Right lobe of liver (tissue), 6 donors: Measurements from ENCODE around the gene SIN3A. TPM values are rescaled to one million over a fixed set of nuclear protein-coding genes. Genes with fewer than 3 reads are reported as not detected.

Experiments used
- ATAC-seq, 4 donors: fragments of 200-7000 bp; cut with Tn5 transposase; one replicate each; pipeline ENCODE4 v1.9.1; 2020; ENCODE audit warnings: mild to moderate bottlenecking in 4 of 4, moderate library complexity in 4 of 4
- DNase-seq, 3 donors: peaks; one replicate each; pipeline ENCODE4 v3.0.0-alpha.2; 2020
- H3K27ac ChIP-seq, 3 donors: fragments of 200-600 bp; one replicate each; pipeline ENCODE4 v1.8.0; 2022
- H3K27me3 ChIP-seq, 2 donors: fragments of 200-600 bp; one replicate each; pipeline ENCODE4 v1.8.0; 2022
- H3K36me3 ChIP-seq, 4 donors: fragments of 200-600 bp; sonication (generic) in 1 of 4; one replicate each; pipeline versions ENCODE4 v1.5.1 to v1.8.0; 2017 to 2022; ENCODE audit warnings: control low read depth in 1 of 4
- H3K4me1 ChIP-seq, 4 donors: fragments of 200-600 bp; sonication (generic) in 1 of 4; one replicate each; pipeline versions ENCODE4 v1.5.1 to v1.8.0; 2017 to 2022; ENCODE audit warnings: control low read depth in 1 of 4
- H3K4me3 ChIP-seq, 3 donors: fragments of 200-600 bp; one replicate each; pipeline ENCODE4 v1.8.0; 2022
- H3K9me3 ChIP-seq, 4 donors: fragments of 200-600 bp; sonication (generic) in 1 of 4; one replicate each; pipeline versions ENCODE4 v1.5.1 to v1.8.0; 2017 to 2022; ENCODE audit warnings: control low read depth in 1 of 4
- CTCF ChIP-seq, 4 donors: fragments of 200-600 bp in 3 of 4; fragments of 450-650 bp in 1 of 4; IDR thresholded peaks; one replicate each; pipeline versions ENCODE4 v1.5.1 to v1.8.0; 2016 to 2022; ENCODE audit warnings: antibody characterized with exemption in 4 of 4, mild to moderate bottlenecking in 2 of 4
- POLR2A ChIP-seq: fragments of 450-650 bp; IDR thresholded peaks from one replicate; pipeline ENCODE4 v1.6.1; 2017; ENCODE audit warnings: antibody characterized with exemption, mild to moderate bottlenecking
- WGBS: methylation state at CpG from one replicate; pipeline ENCODE4 v1.1.6; 2018; ENCODE audit warnings: low coverage, low lambda C conversion rate; ENCODE audit not compliant: insufficient coverage; ENCODE audit errors: missing lambda C conversion rate; 5-methylcytosine and 5-hydroxymethylcytosine counted together
- intact Hi-C, 2 donors: fragments of 100-400 bp; cut with DNase I; formaldehyde crosslinking; loops; one replicate each; pipeline versions ENCODE4 v1.11.2 to v1.14.1; 2022
- total RNA-seq, 6 experiments: library from RNA; depleted of rRNA in 2 of 6; stranded (reverse); fragments of >200 nt in 2 of 6; fragmentation: NEBNext Ultra II Directional in 3 of 6; extraction: Animal tissue kit (Norgen Biotek cat#: 25700) in 3 of 6; gene quantifications; one replicate each; pipeline versions ENCODE4 v1.1.0 to v1.2.4, GENCODE V29; 2016 to 2023
- donor health status: DM: no; HTN: yes; CAD: no.
- donor health status: DM: no; HTN: no; CAD: no.
- donor health status: DM: no; HTN: no; CAD: no.
- donor health status: DM: no; HTN: yes; CAD: no.
- donor health status: DM: no; HTN: yes; CAD: no.

Gene SIN3A
- total RNA-seq, 6 experiments from 2014 or later = 10.0 to 21.6 (median 20.5) TPM

DNA sequence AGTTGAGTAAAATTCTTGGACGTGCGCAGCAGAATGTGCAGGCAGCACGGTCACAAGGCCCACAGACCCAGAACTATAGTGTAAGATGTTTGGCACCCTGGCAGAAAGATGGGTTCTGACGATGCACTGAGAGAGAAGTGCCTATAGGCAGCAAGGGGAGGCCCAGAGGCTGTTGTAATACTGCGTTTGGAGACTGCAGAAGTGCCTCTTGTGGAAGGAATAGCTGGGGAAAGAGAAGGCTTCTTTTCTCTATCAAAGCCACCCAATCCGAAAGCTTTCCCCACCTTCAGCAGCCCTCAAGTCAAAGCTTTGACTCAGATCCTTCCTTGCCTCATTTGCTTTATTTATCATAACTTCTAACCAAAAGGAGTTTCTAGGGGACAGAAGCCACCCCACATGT is 5.2 kb upstream of the SIN3A start:
- DNase-seq (no peak), ATAC-seq (no peak)
- no peaks in the 10 kb centered on the region for H3K36me3 ChIP-seq
- no peaks in the 10 kb centered on the region for H3K27me3 ChIP-seq
- peaks cover 0 to 37% (median 13%) of the 10 kb centered on the region in 4 donors for H3K4me1 ChIP-seq
- peak overlapping the region in 1 of 3 donors; percentile 71 for H3K4me3 ChIP-seq
- 66% methylated on average over 4 of the region's 6 CpGs for WGBS
- no peak overlapping the region for H3K27ac ChIP-seq
- H3K9me3 ChIP-seq = no peaks in the 10 kb centered on the region
- intact Hi-C loops = no loop called here
- TF ChIP-seq POLR2A (no peak), CTCF (IDR thresholded peaks at IDR 0.05) (no peak)

- DNase-seq = no peak
- H3K4me1 ChIP-seq = peaks cover 0 to 31% (median 13%) of the 10 kb centered on the region in 4 donors
- TF ChIP-seq POLR2A = peak; percentile 84
- TF ChIP-seq CTCF (IDR thresholded peaks at IDR 0.05) = no peak
These were observed 4.6 kb upstream of the SIN3A start for GRCh38 chr15:75455982-75456531.

DNA sequence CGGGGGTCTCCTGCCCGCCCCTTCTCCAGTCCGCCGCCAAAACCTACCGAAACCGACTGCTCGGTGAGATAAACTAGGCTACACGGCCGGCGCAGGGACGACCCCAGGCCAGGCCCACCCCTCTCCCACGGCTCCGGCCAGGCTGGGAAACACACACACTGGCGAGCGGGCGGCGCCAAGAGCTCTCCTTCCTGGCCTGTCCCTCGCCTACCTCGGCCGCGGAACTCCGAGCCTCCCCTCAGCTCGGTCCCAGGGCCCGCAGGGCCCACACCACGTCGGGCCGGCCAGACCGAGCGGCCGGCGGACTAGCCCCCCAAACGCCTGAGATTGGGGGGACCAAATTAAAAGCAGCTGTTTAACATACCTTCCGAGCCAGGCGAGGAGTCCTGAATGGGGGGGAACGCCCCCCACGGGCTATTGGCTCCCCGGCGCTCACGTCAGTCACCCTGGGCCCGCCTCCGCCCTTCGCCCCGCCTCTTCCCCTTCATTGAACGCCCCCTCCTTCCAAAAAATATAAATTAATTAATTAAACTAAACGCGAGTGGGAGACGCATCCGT is 4.0 kb upstream of the SIN3A start:
- 0% methylated on average over 29 of the region's 48 CpGs for WGBS
- H3K36me3 ChIP-seq = no peaks in the 10 kb centered on the region
- no peaks in the 10 kb centered on the region for H3K27me3 ChIP-seq
- DNase-seq (peak; percentile 92 to 93 (median 93)), ATAC-seq (peak; percentile 20 to 29 (median 27))
- H3K27ac ChIP-seq = peak overlapping the region; percentile 88 to 92 (median 90)
- H3K9me3 ChIP-seq = no peaks in the 10 kb centered on the region
- TF ChIP-seq CTCF (IDR thresholded peaks at IDR 0.05) (no peak), POLR2A (no peak)
- H3K4me1 ChIP-seq = peaks cover 0 to 25% (median 10%) of the 10 kb centered on the region in 4 donors
- peak overlapping the region; percentile 71 to 92 (median 90) for H3K4me3 ChIP-seq
- intact Hi-C loops = no loop called here

More at GRCh38 chr15:75455982-75456531, 4.6 kb upstream of the SIN3A start:
- intact Hi-C loops = no loop called here
- no peaks in the 10 kb centered on the region for H3K36me3 ChIP-seq
- H3K27ac ChIP-seq = peak overlapping the region; percentile 88 to 92 (median 90)
- peak overlapping the region; percentile 71 to 92 (median 90) for H3K4me3 ChIP-seq
- peak in 1 of 4 donors; percentile 0 for ATAC-seq
- WGBS = 2% methylated on average over 23 of the region's 24 CpGs
- H3K27me3 ChIP-seq = no peaks in the 10 kb centered on the region
- no peaks in the 10 kb centered on the region for H3K9me3 ChIP-seq

- Histone ChIP-seq H3K9me3 (no peaks in the 10 kb centered on the region), H3K4me3 (peak overlapping the region; percentile 71 to 92 (median 90)), H3K4me1 (peaks cover 0 to 24% (median 10%) of the 10 kb centered on the region in 4 donors), H3K27me3 (no peaks in the 10 kb centered on the region), H3K27ac (peak overlapping the region; percentile 88 to 92 (median 90)), H3K36me3 (no peaks in the 10 kb centered on the region)
- ATAC-seq (no peak), DNase-seq (peak in 2 of 3 donors; percentile 80 to 82)
- WGBS = under 1% methylated on average over 18 of the region's 116 CpGs
- intact Hi-C loops = no loop called here
- TF ChIP-seq CTCF (IDR thresholded peaks at IDR 0.05) (no peak), POLR2A (no peak)
These were observed 3.2 kb upstream of the SIN3A start for GRCh38 chr15:75454471-75455378.
